ENCODE measurements around the gene CEMIP. TPM values are rescaled to one million over a fixed set of nuclear protein-coding genes. Genes with fewer than 3 reads are reported as not detected.

The CEMIP gene
- total and polyA plus RNA-seq, 2 of the 8 experiments (the other 6 are each of a cell fraction or from before 2014, with no cell fraction given) = 0.11 to 0.60 TPM

DNA sequence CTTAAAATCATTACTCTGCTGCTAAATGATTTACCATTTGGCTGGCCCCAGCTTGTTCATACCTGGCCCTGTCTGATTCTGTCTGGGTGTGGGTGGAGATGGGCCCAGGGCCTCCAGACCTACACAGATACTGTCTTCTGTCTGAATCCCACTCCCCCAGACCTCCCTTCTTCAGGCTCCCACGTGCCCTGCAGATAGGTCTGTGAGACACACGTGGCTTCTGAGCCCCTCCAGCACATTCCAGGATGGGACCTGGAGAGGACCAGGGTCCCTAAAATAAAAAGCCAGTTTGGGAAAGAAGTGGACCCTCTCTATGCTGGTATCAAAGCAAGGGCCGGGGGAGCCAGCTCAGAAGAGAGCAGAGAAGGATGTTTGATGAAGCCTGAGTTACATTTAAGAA is 14.6 kb upstream of the CEMIP start:
- Histone ChIP-seq H3K9ac (replicated peaks in 1 of 4; ENCODE audit: extremely low read depth in 1 of 4, low read depth in 3 of 4, low read length in 3 of 4) (no peak overlapping the region), H2AK5ac (ENCODE audit: low read depth, low read length) (no peak overlapping the region), H3K4me1 (replicated peaks in 1 of 4; ENCODE audit: control insufficient read depth in 3 of 4, insufficient read depth in 4 of 4, low read length in 3 of 4) (no peaks in the 10 kb centered on the region), H2BK15ac (ENCODE audit: low read length) (no peak overlapping the region), H3K23ac (ENCODE audit: insufficient read length) (no peak overlapping the region), H3K27me3 (replicated peaks in 1 of 4; ENCODE audit: control insufficient read depth in 3 of 4, extremely low read depth in 1 of 4, insufficient read depth in 3 of 4, low read length in 3 of 4) (no peaks in the 10 kb centered on the region), H4K5ac (ENCODE audit: insufficient read length, low read depth, low read length) (no peak overlapping the region), H2BK120ac (replicated peaks; ENCODE audit: low read depth, low read length) (no peak overlapping the region), H2BK5ac (ENCODE audit: low read depth, low read length) (no peak overlapping the region), H3K4me3 (ENCODE audit: extremely low read depth in 1 of 4, insufficient read depth in 2 of 4, low read depth in 3 of 4, low read length in 4 of 4) (no peak overlapping the region), H3K79me1 (ENCODE audit: low read depth, low read length) (no peaks in the 10 kb centered on the region), H3K23me2 (ENCODE audit: low read depth, low read length) (no peaks in the 10 kb centered on the region), H4K20me1 (replicated peaks in 1 of 2; ENCODE audit: control insufficient read depth in 1 of 2, insufficient read depth in 2 of 2, low read length in 2 of 2) (no peaks in the 10 kb centered on the region), H2BK12ac (ENCODE audit: low read depth, low read length) (no peak overlapping the region), H3K4me2 (ENCODE audit: insufficient read depth in 1 of 2, low read depth in 2 of 2, low read length in 2 of 2) (no peak overlapping the region), H3K4ac (replicated peaks; ENCODE audit: insufficient read length, low read depth, low read length) (no peak overlapping the region), H4K91ac (replicated peaks; ENCODE audit: insufficient read length, low read length) (no peak overlapping the region), H3K27ac (ENCODE audit: low read depth, low read length) (no peak overlapping the region), H3K79me2 (ENCODE audit: control insufficient read depth in 1 of 2, insufficient read depth in 2 of 2, low read length in 2 of 2) (no peaks in the 10 kb centered on the region), H3K18ac (ENCODE audit: extremely low read depth, low read length) (no peak overlapping the region), H4K8ac (ENCODE audit: extremely low read depth, insufficient read depth, low read length) (no peak overlapping the region), H3K14ac (ENCODE audit: insufficient read length) (no peak overlapping the region), H2BK20ac (ENCODE audit: low read length) (no peak overlapping the region), H2AFZ (ENCODE audit: low read length) (no peak overlapping the region), H3K36me3 (ENCODE audit: control insufficient read depth in 2 of 4, insufficient read depth in 4 of 4, low read length in 3 of 4) (no peaks in the 10 kb centered on the region), H3K9me3 (ENCODE audit: insufficient read depth in 2 of 2, low read depth in 1 of 2, low read length in 1 of 2) (no peaks in the 10 kb centered on the region), H3K56ac (replicated peaks; ENCODE audit: insufficient read length, low read depth, low read length) (no peak overlapping the region)
- TF ChIP-seq SUZ12 (IDR thresholded peaks at IDR 0.05; ENCODE audit: low read length) (no peak), BRCA1 (IDR thresholded peaks at IDR 0.05; ENCODE audit: low read depth, low read length) (no peak), POLR2A (IDR thresholded peaks at IDR 0.05; ENCODE audit: control extremely low read depth in 1 of 2, low read depth in 2 of 2, low read length in 2 of 2) (no peak), SIN3A (conservative IDR thresholded peaks at IDR 0.05 in 1 of 2, IDR thresholded peaks at IDR 0.05 in 1 of 2; ENCODE audit: low read depth in 1 of 2, low read length in 2 of 2) (no peak), EGR1 (IDR thresholded peaks at IDR 0.05; ENCODE audit: borderline replicate concordance, low read depth, low read length) (no peak), GABPA (IDR thresholded peaks at IDR 0.05; ENCODE audit: borderline replicate concordance, insufficient read depth, low read length) (no peak), ASH2L (IDR thresholded peaks at IDR 0.05; ENCODE audit: low read length) (no peak), RBBP5 (IDR thresholded peaks at IDR 0.05; ENCODE audit: borderline replicate concordance, low read depth, low read length) (no peak), POLR2AphosphoS5 (IDR thresholded peaks at IDR 0.05; ENCODE audit: low read depth, low read length) (no peak), CHD1 (IDR thresholded peaks at IDR 0.05; ENCODE audit: low read depth, low read length) (no peak)
- ChIA-PET CTCF (ENCODE audit: partially characterized antibody) (interaction anchor here (0.8 to 6.8 kb wide), 5 partner anchors 14 to 197 kb away, joined by 3 to 63 read pairs (median 5); partner anchors contain the start of gene CEMIP), POLR2A (ENCODE audit: partially characterized antibody) (no interaction called here)
- no peak for FAIRE-seq
- whole genome bisulfite sequencing, 2 experiments (ENCODE audit: extremely low coverage in 1 of 2, insufficient coverage in 1 of 2, insufficient read length in 1 of 2, insufficient replicate concordance in 2 of 2, low coverage in 1 of 2, low lambda C conversion rate in 2 of 2, missing lambda C conversion rate in 1 of 2) = 94% methylated on average over 3 of the region's 3 CpGs; no CpG with 5 or more reads in 1 of the 2 experiments
- DNase-seq (ENCODE audit: low read depth in 1 of 2, low spot score in 2 of 2) = no peak
